K562 (cell line): ENCODE data around the gene PLEKHB1. TPM values are rescaled to one million over a fixed set of nuclear protein-coding genes. Genes with fewer than 3 reads are reported as not detected.
A peak's percentile ranks its signal among the peaks of the same experiment; 100 is the strongest.

Source experiments
- BDP1 ChIP-seq: IDR thresholded peaks from 3 replicates; pipeline ENCODE4 v1.6.1; 2011; ENCODE audit not compliant: insufficient read length, insufficient read depth
- BRD9 ChIP-seq: fragments of 450-650 bp; IDR thresholded peaks from 2 replicates; pipeline ENCODE4 v1.6.1; 2018; ENCODE audit warnings: low read depth; ENCODE audit not compliant: partially characterized antibody
- COPS2 ChIP-seq: fragments of 450-650 bp; conservative IDR thresholded peaks from 2 replicates; pipeline ENCODE4 v1.6.1; 2016; ENCODE audit warnings: mild to moderate bottlenecking, moderate library complexity
- DLX4 ChIP-seq: fragments of 250-450 bp; sonication (Bioruptor Pico); IDR thresholded peaks from 2 replicates; pipeline ENCODE4 v1.6.1; 2021; ENCODE audit warnings: mild to moderate bottlenecking
- E2F4 ChIP-seq: sonication (generic); formaldehyde crosslinking; IDR thresholded peaks from 2 replicates; pipeline ENCODE4 v1.8.0; 2022; ENCODE audit warnings: mild to moderate bottlenecking, low read depth, missing genetic modification reagents
- HDGF ChIP-seq: fragments of 450-650 bp; IDR thresholded peaks from 2 replicates; pipeline ENCODE4 v1.6.1; 2016
- HNRNPK ChIP-seq: fragments of 200-400 bp; formaldehyde crosslinking; IDR thresholded peaks from one replicate; pipeline ENCODE4 v1.6.1; 2018; ENCODE audit warnings: mild to moderate bottlenecking, low read depth, low read length; ENCODE audit not compliant: poor library complexity, severe bottlenecking
- JUN ChIP-seq, 2 experiments: sonication (generic) in 1 of 2; formaldehyde crosslinking in 1 of 2; IDR thresholded peaks; 2 replicates each; pipeline versions ENCODE4 v1.6.1 to v1.8.0; 2012 to 2022; ENCODE audit warnings: borderline replicate concordance in 2 of 2, mild to moderate bottlenecking in 2 of 2, improper control_type of control experiment in 1 of 2, low read depth in 1 of 2, low read length in 1 of 2, missing genetic modification reagents in 1 of 2
- RBM25 ChIP-seq: fragments of 200-400 bp; formaldehyde crosslinking; IDR thresholded peaks from 2 replicates; pipeline ENCODE4 v1.6.1; 2018; ENCODE audit warnings: low read length, low read depth, moderate library complexity; ENCODE audit not compliant: severe bottlenecking
- RBM39 ChIP-seq: fragments of 200-400 bp; formaldehyde crosslinking; optimal IDR thresholded peaks from 2 replicates; pipeline ENCODE3; 2018; ENCODE audit warnings: low read depth, low read length
- SIRT6 ChIP-seq: IDR thresholded peaks from one replicate; pipeline ENCODE4 v1.6.1; 2012; ENCODE audit warnings: low read depth, mild to moderate bottlenecking, control low read depth, inconsistent platforms, low read length, moderate library complexity
- SMARCA4 ChIP-seq: fragments of 450-650 bp; IDR thresholded peaks from 2 replicates; pipeline ENCODE4 v1.6.1; 2016
- SRSF3 ChIP-seq: fragments of 200-400 bp; formaldehyde crosslinking; IDR thresholded peaks from 2 replicates; pipeline ENCODE4 v1.6.1; 2016; ENCODE audit warnings: mild to moderate bottlenecking, low read length, moderate library complexity; ENCODE audit not compliant: insufficient read depth
- SRSF7 ChIP-seq: fragments of 200-400 bp; formaldehyde crosslinking; optimal IDR thresholded peaks from 2 replicates; pipeline ENCODE3; 2017; ENCODE audit warnings: mild to moderate bottlenecking, low read depth, low read length
- TAF15 ChIP-seq: fragments of 200-400 bp; formaldehyde crosslinking; IDR thresholded peaks from 2 replicates; pipeline ENCODE4 v1.6.1; 2017; ENCODE audit warnings: mild to moderate bottlenecking, low read depth, low read length, moderate library complexity
- TEAD4 ChIP-seq, 2 experiments: sonication (generic) in 1 of 2; formaldehyde crosslinking in 1 of 2; IDR thresholded peaks; 2 replicates each; pipeline versions ENCODE4 v1.6.1 to v1.8.0; 2012 to 2022; ENCODE audit warnings: borderline replicate concordance in 1 of 2, inconsistent platforms in 1 of 2, low read length in 1 of 2, mild to moderate bottlenecking in 1 of 2, missing genetic modification reagents in 1 of 2
- WHSC1 ChIP-seq: IDR thresholded peaks from one replicate; pipeline ENCODE4 v1.6.1; 2012; ENCODE audit warnings: low read length, control low read depth, inconsistent platforms
- ZKSCAN1 ChIP-seq: fragments of 150-350 bp; IDR thresholded peaks from 2 replicates; pipeline ENCODE4 v1.6.1; 2016; ENCODE audit warnings: low read depth, low read length
- ZNF449 ChIP-seq: fragments of 250-450 bp; sonication (Bioruptor Pico); IDR thresholded peaks from 2 replicates; pipeline ENCODE4 v1.8.0; 2022; ENCODE audit warnings: moderate library complexity, mild to moderate bottlenecking, inconsistent platforms
- ZNF699 ChIP-seq: fragments of 250-450 bp; sonication (Bioruptor Pico); IDR thresholded peaks from 2 replicates; pipeline ENCODE4 v1.8.0; 2021; ENCODE audit warnings: mild to moderate bottlenecking, moderate library complexity; ENCODE audit not compliant: insufficient replicate concordance
- polyA plus RNA-seq, 8 experiments: library from polyadenylated mRNA; depleted of rRNA in 4 of 8; stranded (reverse) in 5 of 8; unstranded in 3 of 8; fragments of >200 nt; fragmentation: Nextera tagmentation in 2 of 8; fragmentation: Illumina TruSeq in 1 of 8; extraction: Ambion mirVana in 2 of 8; extraction: Trizol in 1 of 8; gene quantifications; 2 replicates each; pipeline versions ENCODE4 v1.2.1 to v1.2.3, GENCODE V29; 2011 to 2014; ENCODE audit warnings: inconsistent platforms in 1 of 8, missing spikeins in 1 of 8
- total RNA-seq, 7 experiments: library from RNA; depleted of rRNA in 6 of 7; stranded (reverse); fragments of >200 nt in 6 of 7; fragmentation: Illumina TruSeq in 2 of 7; extraction: Trizol in 2 of 7; gene quantifications; 2 replicates each; pipeline versions ENCODE4 v1.2.1 to v1.2.3, GENCODE V29; 2011 to 2021; ENCODE audit warnings: low replicate concordance in 1 of 7
- TF ChIP-seq, protein P1 (sequence below): sonication (generic); formaldehyde crosslinking; IDR thresholded peaks from 2 replicates; pipeline ENCODE4 v1.8.0; 2022; ENCODE audit warnings: mild to moderate bottlenecking, missing genetic modification reagents, borderline replicate concordance

PLEKHB1 gene
- total and polyA plus RNA-seq, 9 of the 15 experiments (the other 6 are each of a cell fraction or from before 2014, with no cell fraction given): 0.07 to 0.62 (median 0.17) TPM; not detected in 2

GRCh38 chr11:73597956-73598718, 48.2 kb upstream of the PLEKHB1 start, which contains the start of gene FAM168A (continued):
- no peak for TF ChIP-seq ZNF699 (CRISPR knock-in tag)
- TF ChIP-seq RBM25: no peak
- no peak for TF ChIP-seq COPS2
- TF ChIP-seq ZNF449: no peak
- no peak for TF ChIP-seq SIRT6
- TF ChIP-seq SRSF3: no peak
- TF ChIP-seq RBM39: peak; percentile 72
- TF ChIP-seq WHSC1: no peak
- no peak for TF ChIP-seq TAF15
- no peak for TF ChIP-seq SRSF7
- TF ChIP-seq E2F4 (CRISPR knock-in tag): no peak
- no peak for TF ChIP-seq TEAD4 (IDR thresholded peaks at IDR 0.05; ENCODE audit: low read length)
- TF ChIP-seq TEAD4 (CRISPR knock-in tag; IDR thresholded peaks at IDR 0.05; ENCODE audit: borderline replicate concordance): no peak
- no peak for TF ChIP-seq ZKSCAN1
- TF ChIP-seq, protein P1, sequence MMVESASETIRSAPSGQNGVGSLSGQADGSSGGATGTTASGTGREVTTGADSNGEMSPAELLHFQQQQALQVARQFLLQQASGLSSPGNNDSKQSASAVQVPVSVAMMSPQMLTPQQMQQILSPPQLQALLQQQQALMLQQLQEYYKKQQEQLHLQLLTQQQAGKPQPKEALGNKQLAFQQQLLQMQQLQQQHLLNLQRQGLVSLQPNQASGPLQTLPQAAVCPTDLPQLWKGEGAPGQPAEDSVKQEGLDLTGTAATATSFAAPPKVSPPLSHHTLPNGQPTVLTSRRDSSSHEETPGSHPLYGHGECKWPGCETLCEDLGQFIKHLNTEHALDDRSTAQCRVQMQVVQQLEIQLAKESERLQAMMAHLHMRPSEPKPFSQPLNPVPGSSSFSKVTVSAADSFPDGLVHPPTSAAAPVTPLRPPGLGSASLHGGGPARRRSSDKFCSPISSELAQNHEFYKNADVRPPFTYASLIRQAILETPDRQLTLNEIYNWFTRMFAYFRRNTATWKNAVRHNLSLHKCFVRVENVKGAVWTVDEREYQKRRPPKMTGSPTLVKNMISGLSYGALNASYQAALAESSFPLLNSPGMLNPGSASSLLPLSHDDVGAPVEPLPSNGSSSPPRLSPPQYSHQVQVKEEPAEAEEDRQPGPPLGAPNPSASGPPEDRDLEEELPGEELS: no peak
- TF ChIP-seq SMARCA4: no peak
- no peak for TF ChIP-seq BRD9
- TF ChIP-seq HNRNPK: no peak
- TF ChIP-seq JUN (IDR thresholded peaks at IDR 0.05; ENCODE audit: borderline replicate concordance, low read depth, low read length): 0 out of 2 replicates have a peak, but pooled peaks have one; percentile 3
- no peak for TF ChIP-seq JUN (CRISPR knock-in tag; IDR thresholded peaks at IDR 0.05; ENCODE audit: borderline replicate concordance)
- no peak for TF ChIP-seq BDP1
- no peak for TF ChIP-seq HDGF
- TF ChIP-seq DLX4 (CRISPR knock-in tag): no peak
